T47D (cell line): ENCODE measurements around the gene BIK.

ENCODE experiments used
- DNase-seq, 2 experiments: peaks; one replicate each; pipeline versions ENCODE4 v3.0.0 to v3.0.0-alpha.2; 2011 to 2012; ENCODE audit warnings: low read depth in 1 of 2, low spot score in 1 of 2
- JUND ChIP-seq: IDR thresholded peaks from 2 replicates; pipeline ENCODE4 v1.6.1; 2012; ENCODE audit warnings: low read depth
- in situ Hi-C: cut with HindIII; loops from 2 replicates; pipeline ENCODE4 v1.10.0; 2016; ENCODE audit warnings: low sequenced_read_pairs, low pct_unique_long_range_greater_than_20kb

BIK gene

DNA sequence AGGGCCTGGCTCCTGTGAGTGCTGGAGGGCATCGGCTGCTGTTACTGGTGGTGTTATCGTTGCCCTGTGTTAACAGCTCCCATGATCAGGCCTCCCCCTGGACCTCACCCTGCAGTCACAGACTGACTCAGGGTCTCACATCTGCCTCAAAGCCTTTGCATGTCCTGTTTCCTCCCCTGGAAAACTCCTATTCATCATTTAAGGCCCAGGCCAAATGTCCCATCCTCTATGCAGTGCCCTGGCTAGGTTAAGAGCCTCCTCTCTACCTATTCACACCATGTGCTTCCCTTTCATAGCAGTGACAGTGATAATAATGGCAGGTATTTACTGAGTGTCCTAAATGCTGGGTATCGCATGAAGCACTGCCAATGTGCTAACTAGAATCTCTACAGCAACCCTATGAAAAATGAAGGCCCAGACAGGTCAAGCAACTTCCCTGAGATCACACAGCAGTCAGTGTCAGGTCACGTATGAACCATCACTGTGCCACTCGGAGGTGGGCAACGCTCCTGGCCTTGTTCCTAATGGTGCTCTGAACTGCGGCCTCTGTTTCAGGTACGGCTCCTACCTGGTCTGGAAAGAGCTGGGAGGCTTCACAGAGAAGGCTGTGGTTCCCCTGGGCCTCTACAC is 50.1 kb downstream of the BIK start:
- DNase-seq, result no peak
- in situ Hi-C loops, result no loop called here
- TF ChIP-seq JUND, result no peak

DNA sequence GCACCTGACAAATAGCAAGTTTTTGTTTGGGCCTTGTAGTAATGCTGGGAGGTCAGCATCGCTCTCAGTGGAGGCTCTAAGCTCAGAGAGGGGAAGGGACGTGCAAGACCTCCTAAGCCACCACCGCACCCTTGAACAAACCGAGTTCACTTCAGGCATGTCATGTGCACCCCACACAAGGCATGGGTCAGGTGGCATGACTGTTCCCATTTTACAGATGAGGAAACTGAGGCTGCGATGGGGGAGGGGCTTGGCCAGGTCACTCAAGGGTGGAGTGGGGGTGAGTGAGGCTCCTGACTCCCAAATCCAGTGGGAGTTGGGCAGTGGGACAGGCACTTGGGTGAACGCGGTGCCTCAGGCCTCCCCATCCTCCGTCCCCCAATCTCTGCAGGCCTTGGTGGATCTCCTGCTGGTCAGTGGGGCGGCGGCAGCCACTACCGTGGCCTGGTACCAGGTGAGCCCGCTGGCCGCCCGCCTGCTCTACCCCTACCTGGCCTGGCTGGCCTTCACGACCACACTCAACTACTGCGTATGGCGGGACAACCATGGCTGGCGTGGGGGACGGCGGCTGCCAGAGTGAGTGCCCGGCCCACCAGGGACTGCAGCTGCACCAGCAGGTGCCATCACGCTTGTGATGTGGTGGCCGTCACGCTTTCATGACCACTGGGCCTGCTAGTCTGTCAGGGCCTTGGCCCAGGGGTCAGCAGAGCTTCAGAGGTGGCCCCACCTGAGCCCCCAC is 52.0 kb downstream of the BIK start:
- in situ Hi-C loops, result no loop called here
- no peak for TF ChIP-seq JUND
- DNase-seq, result no peak

DNA sequence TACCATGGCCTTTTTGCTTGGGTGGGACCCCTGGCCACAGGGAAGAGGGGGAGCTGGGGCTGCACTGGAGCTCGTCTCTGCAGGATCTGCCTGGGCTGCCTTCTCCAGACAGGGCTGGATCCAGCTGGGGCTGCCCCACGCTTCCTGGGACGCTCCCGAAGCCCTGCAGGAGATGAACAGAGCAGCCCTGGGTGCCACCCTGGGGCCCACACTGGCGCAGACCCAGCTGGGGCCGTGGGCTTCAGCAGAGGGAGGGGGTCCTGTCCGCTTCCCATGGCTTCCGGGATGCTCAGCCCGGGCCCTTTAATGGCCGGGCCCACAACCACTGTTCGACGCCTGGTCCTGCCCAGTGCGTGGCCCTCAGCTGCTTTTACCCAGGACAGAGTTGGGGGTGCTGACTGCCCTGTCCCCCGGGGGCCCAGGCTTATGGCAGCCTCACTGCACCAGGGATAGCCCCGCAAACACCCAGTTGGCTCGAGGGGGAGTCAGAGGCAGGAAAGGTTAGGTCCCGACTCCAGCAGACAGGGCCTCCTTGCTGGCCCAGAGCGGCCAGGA is 52.8 kb downstream of the BIK start:
- no peak for TF ChIP-seq JUND
- DNase-seq, result no peak
- in situ Hi-C loops, result no loop called here

DNA sequence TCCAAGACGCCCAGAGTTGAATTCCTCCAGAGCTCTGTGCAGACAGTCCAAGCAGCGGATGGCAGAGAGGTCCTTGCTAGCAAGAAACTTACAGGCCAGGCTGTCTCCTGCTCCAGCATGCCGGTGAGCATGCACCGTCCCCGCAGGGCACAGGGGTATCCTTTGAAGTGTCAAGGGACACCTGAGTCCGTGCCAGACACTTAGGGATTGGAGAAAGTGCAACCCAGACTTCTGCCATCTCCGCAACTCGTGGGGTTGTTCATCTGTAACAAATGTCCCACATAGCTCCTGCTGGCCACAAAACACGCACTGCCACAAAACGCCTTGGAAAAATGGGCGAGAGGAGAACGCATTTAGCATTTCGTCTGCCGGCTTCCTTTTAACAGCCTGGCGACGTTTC is 54.1 kb downstream of the BIK start:
- in situ Hi-C loops, result no loop called here
- no peak for DNase-seq
- TF ChIP-seq JUND, result no peak

DNA sequence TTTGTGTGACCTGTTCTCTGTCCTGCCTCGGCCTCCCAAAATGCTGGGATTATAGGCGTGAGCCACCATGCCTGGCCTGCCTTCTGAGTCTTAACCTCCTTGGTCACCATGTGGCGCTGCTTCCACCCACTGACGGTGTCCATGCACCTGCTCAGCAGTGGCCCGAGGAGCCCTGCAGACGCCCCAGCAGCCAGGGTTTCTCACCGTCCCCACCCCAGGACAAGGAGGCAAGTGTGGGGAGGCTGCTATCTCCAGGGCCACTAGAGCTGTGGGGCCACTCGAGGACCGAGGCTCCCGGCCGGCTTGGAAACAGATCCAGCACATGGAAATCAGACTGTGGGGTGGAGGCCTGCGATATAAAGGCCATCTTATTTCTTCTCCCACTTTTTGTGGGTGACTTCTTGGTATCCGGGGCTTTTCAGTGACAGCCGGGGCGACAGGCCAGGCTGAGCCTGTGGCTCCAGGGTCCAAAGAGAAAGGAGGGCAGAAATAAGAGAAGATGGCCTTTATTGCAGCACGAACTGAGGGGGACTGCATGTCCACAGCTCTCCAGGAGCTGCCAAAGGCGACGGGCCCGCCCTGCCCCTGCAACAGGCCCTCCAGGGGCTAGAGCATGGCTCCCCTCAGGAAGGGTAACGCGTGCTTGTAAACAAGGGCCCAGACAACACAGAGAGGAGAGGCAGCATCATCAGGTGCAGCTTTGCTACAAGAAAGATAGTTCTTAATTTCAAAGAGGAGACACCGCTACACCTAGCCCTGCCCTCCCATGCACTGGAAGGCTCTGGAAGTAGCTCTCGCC is 55.8 kb downstream of the BIK start:
- in situ Hi-C loops, result no loop called here
- DNase-seq, result no peak

DNA sequence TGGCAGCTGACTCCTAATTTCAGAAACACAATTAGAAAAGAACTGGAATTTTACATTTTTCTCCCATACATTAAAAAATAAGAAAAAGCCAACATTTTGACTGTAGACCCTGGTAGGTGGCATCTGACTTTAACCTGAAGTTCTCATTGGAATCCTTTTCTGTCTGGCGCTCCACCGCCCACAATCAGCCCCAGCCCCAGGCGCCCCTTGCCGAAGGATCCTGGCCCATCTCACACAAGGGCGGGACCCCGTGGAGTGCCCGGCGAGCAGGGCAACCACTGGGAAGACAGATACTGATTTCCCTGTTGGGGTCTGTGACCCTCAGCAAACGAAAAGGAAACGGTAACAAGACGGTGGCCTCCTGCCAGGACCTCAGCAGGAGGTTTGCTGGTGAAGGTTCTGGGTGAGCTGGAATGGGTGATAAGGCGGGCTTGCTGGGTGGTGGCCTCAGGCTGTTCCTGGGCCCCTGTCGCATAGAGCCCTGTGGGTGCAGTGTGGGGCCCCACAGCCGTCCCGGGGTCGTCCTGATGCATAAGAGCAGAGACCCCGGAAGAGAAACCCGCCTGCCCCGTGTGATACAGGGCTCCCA is 56.5 kb downstream of the BIK start:
- DNase-seq, result no peak
- in situ Hi-C loops, result no loop called here
- no peak for TF ChIP-seq JUND

More for the DNA sequence above, 55.8 kb downstream of the BIK start:
- TF ChIP-seq JUND, result no peak

DNA sequence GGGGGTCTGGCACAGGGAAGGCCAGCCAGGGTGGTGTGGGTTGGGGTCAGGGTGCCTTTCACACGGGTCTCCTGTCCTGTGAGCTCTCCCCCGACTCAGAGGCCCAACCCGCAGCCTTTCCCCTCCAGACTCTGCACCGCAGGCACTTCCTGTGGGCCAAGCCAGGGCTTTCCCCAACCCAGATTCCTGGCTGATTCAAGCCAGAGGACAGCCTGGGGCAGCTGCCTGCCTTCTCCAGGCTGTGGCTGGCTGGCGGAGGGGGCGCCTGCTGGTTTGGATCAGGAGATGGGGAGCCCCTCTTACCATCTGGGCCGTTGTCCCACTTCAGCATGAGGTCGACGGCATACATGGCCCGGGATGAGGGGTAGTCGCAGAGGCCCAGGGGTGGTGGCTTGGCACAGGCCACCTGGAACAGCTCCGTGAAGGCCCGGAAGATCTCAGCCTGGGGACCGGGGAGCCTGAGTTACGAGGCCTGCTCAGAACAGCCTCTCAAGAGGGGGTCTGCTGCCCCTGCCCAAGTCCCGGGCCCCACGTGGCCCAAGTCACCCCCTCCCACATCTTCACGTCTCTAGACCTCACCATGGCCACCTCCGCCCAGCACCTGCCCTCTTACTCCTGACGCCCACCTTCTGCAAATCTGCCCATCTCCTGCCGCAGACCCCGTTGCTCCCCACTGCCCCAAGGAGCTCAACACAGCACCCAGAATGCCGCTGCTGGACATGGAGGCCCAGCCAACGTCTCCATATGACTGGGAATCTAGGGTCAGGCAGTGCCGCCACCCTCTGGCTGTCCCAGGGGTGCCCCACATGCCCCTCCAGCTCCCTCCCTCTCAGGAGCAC is 58.1 kb downstream of the BIK start:
- DNase-seq, result no peak
- TF ChIP-seq JUND, result no peak
- in situ Hi-C loops, result no loop called here

DNA sequence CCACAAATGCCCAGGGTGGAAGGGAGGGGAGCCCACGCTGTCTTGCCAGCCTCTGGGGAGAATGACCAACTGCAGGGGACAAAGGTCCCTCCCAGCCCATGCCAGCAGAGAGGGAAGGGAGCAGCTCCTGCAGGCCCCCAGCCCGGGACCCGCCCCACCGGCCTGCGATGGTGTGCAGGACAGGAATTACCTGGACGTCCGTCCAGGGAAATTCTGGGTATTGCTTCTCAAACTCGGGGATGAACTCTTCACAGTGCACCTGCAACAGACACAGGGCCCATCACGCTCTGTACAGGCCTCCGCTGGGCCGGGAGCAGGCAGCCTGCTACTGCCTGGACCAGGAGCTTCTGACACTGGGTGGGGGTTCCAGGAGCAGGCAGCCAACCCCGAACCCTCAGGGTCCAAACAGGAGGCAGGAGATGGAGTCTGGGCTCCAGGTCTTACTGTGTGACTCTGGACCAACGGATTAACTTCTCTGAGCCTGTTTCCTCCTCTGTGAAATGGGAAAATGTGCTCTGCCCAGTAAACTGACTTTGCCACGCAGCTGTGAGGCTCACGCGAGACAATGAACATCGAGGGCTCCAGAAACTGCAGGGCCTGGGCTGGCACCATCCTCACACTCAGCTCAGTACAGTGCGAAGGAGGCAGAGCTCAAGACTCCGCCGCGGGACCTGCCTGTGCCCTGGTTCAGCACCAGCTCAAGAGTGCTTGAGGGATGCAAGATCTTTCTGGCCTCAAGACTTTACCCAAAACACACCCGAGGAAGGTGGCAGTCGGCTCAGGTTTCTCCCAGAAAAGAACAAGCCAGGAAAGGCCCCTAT is 59.0 kb downstream of the BIK start:
- in situ Hi-C loops, result no loop called here
- DNase-seq, result no peak
- TF ChIP-seq JUND, result no peak

DNA sequence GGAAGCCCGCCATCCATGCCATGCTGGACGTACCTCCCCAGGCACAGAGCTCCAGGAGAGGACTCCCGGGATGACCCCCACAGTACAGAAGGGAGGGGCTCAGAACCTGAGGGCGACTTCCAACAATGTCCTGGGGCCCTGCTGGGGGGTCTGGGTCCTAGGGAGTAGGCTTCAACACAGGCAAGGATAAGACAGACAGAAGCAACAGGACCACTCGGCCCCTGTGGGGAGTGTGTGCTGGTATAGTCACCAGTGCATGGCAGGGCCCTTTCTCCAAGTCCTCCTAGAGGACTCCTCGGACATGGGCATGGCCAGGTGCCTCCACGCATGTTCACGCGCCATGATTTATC is 59.6 kb downstream of the BIK start:
- in situ Hi-C loops, result no loop called here
- DNase-seq, result no peak
- no peak for TF ChIP-seq JUND

DNA sequence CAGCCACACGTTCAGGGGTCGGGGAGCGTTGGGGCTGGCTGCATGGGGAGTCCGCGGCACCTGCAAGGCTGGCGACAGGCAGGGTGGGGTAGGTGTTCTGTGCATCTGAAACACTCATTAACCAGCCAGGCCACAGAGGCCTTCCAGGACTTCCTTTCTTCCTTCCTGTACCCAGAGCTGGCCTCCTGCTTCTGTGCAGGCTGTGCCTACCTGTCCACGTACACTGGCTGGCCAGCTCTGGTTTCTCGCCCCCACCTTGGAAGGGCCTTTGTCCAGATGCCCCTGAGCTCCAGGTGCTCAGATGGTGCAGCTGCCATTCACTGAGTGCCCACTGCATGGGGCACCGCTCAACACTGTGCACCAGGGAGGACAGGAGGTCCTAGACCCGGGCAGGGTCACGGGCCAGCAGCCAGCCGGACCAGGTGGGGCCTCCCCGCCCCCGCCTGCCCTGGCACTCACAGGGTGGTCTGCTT is 60.5 kb downstream of the BIK start:
- in situ Hi-C loops, result no loop called here
- TF ChIP-seq JUND, result no peak
- DNase-seq, result no peak

DNA sequence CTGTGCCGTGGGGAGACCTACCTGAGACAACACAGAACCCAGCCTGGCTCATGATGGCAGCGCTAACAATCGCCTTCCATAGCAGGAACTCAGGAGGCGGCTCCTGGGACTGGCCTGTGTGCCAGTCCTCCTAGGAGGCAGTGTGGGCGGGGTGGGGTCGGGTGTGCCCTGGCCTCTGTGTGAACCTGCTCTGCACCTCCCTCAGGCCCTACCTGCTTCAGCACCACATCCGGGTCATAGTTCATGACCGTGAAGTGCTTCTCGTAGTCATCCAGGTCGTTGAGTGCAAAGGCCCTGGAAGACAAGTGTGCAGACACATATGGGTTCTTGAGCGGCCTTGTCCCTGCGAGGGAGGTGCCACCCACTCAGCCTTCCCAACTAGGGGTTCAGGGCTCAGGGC is 61.1 kb downstream of the BIK start:
- no peak for DNase-seq
- in situ Hi-C loops, result no loop called here
- no peak for TF ChIP-seq JUND
